GM21619 (cell line): ENCODE measurements around the gene PLSCR4.

Experiments
- ATAC-seq: cut with Tn5 transposase; IDR thresholded peaks from one replicate; pipeline ENCODE4 v1.9.1; 2021; ENCODE audit not compliant: unreplicated experiment

The PLSCR4 gene

DNA sequence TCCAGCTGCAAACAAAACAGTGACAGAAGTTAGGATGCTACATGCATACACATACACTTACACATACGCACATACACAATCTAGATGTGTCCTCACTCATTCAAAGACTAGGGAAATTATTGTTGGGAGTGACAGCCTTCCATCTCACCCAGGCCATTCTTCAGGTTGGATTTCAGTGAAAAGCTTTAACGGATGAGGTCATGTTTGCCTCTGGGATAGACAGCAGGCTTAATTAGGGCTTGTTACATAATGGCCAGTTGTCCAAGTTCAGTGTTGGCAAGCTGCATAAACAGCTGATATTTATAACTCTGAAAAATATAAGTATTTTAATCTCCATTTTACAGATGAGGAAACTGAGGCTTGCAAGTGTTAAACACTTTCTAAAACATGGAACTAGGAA lies 54.1 kb downstream of the PLSCR4 start:
- ATAC-seq: no peak

DNA sequence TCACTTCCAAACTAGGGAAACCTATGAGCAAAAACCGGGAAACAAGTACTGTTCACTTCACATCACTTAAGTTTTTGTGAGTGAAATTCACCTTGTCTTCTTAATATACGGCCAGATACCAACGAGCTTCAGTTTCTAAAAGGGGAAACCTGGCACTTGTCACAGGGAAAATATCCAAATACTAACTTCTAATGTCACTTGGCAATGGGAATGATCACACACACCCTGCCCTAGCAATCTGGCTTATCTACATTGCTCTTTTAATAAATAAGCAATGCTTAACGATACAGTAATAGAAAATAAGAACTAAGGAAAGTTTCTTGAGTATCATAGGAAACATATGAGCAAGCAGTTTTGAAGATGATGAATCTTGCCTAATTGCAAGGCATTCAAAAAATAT lies 55.3 kb downstream of the PLSCR4 start:
- ATAC-seq: no peak

DNA sequence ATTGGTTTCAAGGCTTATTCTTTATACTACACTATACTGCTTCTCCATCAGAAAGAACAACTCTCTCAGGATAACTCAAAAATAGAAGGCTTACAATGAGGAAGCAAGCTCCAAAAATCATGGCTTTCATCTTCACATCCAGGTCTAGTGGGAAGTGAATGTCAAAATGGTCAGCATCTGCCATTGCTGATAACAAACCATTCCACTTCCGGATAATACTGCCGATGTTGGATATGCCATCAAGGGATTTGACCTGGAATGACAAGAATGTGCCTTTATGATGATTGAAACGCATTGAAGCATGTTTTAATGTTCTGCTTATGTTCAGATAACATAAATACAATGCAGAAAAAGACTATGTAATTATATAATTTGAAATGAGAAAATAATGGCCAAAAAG lies 55.9 kb downstream of the PLSCR4 start:
- no peak for ATAC-seq

DNA sequence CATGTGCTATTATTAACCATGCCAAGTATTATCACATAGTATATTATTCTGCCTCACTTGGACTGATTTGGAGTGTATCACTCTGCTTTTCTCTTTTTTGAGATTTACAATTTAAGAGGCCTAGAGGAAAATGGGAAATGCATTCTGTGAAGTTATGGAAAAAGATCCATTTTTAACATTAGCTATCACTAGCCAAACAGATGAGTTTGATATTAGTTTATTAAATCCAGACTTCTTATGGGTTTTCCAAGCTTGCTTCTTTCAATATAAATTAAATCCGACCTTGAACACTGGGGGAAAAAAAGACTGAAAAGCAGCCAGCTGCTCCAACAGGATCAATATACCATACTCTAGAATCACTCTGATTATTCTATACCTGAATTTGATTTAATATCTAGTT lies 59.9 kb downstream of the PLSCR4 start:
- no peak for ATAC-seq

DNA sequence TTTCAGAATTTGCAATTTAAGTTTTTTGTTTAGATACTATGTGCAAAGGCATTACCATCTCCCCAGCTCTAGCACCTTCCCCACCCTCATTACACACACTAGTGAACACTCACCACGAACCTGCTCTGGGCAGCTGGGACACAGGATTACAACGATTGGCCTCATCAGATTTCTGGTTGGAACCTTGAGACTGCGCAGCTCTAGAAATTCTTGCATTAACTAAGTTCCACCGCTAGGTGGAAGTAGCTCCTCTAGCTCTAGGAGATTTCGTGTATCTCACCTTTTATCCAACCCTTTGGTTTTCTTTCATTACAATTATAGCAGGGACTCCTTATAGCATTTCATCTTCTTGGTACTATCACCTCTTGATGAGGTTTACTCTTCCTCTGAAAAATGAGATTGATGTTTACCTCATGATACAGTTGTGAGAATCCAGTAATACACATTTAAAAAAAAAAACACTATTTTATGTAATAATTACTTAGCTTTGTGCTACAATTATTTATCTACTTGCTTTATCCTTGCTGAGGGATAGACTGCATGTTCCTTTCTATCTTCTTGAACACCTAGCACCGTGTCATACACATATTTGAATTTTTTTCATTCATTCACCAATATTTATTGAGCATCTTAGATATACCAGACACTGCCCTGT lies 61.3 kb downstream of the PLSCR4 start:
- ATAC-seq: peak; percentile 94

DNA sequence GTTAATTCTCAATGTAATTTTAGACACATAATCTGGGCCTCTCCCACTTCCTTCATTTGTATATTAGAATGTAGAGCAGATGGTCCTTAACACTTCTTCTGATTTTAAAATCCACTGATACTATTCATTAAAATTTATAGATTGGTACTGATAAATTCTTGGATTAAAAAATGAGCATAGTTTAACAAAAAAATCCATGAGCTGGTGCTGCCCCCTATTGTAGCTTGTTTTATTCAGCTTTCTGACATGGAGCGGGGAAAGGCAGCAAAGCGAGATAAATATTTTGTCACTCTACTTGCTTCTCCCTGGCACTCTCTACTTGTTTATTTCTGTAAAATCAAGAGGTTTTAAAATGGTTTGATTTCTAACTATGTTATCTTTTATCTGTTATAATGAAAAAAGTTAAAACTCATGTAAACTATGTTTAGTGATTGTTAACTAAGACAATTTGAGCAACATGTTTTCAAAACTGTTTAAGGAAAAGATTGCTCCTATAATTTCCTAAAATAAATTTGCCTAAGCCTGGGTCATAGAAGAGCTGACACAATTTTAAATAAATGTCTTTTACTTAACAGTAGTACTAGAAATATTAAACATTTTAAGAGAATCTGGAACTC lies 63.5 kb downstream of the PLSCR4 start:
- no peak for ATAC-seq

DNA sequence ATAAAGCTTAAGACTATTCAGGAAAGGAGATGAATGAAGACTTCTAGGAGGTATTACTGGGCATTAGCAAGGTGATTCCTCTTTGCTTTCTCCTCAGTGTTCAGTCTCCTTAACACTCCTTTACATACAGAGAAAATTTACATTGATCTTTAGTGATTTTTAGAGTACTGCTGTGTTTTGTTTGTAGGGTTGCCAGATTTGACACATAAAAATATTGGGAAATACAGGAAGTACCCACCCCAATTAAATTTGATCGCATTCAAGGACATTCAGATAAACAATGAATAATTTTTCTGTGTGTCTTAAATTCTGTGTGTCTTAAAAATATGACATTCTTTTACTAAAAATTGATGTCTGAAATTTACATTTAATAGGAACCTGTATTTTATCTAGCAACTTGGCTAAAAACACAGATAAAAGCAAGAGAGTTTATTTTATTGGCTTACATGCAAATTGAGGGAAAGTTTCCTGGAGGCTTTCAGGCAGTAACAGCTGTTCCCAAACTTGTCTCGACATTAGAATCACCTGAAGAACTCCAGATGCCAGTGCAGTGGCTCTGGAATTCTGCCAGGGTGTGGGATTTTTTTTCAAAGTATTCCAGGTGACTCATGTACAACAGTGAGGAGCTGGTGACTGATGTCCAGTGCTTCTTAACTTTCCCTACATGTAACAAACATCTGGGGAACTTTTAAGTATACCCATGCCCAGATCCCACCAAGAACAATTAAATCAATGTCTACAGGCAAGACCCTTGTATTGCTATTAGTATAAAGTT lies 66.5 kb downstream of the PLSCR4 start:
- no peak for ATAC-seq

DNA sequence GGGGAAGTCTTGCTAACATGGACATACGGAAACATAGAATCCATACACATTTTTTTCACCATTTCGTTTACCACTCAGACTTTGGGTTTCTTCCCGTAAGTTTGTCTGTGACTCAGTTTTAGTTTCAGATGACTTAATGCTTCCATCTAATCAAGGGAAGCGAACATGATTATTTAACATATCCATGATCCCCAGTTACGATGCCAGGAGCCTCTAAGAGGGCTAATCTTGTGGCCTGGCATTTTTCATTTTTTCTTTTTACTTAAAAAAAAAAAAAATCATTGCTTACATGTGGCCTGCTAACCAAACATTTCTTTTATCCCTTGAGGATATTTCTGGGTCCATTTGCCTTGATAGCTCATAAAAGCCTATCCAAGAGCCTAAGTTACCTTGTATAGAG lies 69.7 kb downstream of the PLSCR4 start:
- no peak for ATAC-seq

DNA sequence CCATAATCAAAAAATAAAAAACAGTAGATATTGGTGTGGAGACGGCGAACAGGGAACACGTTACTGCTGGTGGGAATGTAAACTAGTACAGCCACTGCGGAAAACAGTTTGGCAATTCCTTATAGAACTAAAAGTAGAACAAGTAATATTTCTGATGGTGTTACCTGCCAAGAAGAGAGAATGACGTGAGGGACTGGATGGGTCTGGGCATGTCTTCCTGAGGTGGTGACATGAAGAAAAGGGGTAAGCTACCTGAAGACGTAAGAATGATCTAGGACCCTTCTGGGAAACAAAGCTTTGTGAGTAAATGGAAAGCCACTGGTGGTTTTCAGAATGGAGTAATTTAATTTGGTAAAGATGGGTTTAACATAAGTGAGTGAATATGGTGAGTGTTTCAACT lies 70.5 kb downstream of the PLSCR4 start:
- no peak for ATAC-seq

DNA sequence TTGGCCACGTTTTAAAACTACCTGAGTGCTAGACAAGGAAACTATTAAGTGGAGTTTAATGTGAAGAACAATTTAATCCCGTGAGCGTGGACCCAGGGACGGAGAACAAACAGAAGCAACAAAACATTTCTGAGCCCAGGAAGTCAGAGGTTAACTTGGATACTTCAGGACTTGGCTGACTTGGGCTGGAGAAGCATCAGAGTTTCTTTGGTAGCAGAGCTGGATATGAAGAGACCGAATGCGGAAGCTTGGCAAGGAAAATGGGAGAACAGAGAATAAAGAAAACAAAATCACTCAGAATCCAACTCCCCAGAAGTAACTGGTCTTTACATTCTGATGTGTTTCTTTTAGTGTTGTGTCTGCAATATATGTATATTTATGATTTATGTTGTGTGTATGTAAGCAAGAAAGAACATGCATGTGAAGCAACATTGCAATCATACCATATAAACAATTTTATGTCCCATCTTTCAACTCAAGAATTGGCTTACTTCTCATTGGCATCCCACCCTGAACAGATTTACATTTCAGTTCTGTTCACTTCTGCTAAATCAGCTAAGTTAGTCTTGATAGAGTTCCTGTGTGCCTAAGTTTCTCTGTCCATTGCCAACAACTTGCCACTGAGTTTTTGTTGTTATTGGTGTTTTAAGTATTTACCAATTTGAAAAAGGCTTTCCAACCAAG lies 72.8 kb downstream of the PLSCR4 start:
- no peak for ATAC-seq

DNA sequence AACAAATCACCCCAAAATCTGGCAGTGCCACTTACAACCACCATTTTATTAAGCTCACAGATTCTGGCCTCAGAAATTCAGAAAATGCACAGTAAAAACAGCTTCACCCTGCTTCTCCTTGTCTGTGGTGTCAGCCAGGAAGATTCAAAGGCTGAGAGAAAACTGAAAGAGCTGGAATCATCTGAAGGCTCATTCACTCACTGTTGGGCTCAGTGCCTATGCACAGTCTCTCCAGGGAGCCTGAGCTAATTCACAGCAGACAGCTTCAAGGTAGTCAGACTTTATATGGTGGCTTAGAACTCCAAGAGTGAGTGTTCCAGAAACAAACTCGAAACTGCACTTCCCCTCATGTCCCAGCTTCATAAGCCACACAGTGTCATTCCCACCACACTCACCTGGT lies 73.4 kb downstream of the PLSCR4 start:
- no peak for ATAC-seq

DNA sequence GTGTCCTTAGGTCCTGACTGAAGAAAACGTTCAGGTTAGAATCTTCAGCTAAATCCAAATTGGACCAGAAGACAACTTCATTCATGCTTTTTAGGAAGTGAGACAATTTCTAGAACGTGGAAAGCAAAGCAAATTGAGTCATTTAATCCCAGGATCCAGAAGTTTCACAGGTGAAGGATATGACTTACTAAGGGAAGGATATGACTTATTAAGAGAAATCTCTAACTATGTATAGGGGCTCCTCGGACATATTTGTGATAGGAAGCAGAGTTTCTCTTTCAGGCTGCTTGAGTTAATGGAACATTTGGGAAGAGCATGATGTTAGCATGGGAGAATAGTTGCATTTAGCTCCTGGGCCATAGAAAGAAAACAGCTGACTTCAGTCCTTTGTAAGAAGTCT lies 73.8 kb downstream of the PLSCR4 start:
- ATAC-seq: no peak

DNA sequence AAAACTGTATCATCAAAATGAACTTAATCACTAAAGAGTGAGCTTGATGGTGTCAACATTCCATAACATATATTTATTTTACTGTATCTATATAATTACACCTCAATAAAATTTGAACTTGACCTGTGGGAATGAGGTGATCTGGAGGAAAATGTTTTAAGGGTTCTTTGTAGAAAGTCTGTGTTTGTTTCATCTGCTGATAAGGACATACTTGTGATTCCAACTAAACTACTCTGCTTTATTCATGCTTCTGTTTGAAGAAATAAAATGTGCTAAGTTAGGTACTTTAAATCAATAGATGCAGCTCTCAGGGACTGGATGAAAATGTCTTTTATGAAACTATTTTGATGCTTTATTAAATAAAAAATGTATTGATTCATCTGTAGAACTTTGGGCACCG lies 78.3 kb downstream of the PLSCR4 start:
- ATAC-seq: no peak

DNA sequence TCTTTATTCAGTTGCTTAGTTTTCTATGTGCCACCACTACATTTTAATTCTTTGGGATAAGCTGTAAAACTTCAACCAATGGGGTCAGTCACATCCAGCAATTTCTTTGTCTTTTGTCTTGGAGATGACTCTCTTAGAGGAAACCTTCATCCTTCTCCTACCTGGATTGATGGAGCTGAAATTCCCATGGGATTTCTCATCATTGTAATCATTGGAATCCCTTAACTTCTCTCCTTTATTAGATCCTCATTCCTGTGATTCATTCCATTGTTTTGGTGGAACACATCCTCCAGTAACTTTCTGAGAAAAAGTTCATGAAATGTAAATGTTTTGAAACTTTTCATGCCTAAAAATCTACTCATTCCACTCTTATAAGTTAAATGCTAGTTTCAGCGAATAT lies 80.3 kb downstream of the PLSCR4 start:
- ATAC-seq: no peak

DNA sequence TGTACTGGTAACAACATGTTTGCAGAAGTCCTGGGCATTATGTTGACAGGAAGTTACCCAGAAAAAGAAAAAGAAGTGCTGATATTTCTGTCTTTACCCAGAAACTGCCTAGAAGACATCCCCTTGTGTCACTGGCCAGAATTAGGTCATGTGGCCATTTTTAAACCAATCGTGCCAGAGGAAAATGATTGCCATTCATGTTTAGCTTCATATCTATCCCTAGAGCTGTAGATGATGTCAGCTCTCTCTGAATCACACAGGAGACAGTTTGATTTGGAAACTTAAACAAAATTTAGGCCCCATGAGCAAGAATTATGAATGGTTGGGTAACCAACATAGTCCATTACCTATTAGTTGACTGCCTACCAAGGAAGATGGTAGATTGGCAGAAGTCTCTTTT lies 81.0 kb downstream of the PLSCR4 start:
- no peak for ATAC-seq

DNA sequence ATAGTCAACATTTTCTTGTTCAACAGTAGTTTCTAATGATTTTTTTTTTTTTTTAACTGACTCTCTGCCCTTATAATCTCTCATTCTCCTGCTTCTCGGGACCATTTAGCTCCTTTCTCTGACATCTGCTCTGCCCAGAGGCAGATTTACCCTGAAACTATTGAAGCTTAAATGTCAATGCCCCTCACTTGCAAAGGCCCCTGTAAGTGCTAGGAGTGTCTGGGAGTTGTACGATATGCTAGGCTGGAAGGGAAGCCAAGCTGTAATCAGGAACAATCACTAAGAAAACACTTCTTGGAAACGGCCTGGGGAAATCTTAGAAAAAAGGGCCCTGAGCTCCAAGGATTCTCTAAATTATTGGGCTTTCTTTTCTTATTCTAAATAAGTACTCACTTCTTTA lies 84.1 kb downstream of the PLSCR4 start:
- no peak for ATAC-seq

DNA sequence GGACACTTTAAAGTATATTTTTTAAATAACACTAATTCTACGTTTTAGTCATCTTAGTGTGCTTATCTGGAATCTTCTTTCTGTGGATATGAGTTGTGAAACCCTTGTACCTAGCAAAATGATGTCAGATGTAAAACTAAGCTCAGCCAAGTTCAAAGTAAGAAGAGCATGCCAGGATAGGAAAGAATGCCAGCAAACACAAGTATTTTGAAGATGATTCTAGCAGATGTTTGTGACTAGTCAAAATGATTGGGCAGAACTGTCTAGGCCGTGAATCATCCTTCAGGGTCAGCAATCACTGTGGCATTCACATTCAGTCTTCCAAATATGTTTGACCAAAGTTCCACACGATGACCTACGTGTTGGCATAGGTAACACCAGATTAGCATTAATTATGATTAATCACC lies 84.5 kb downstream of the PLSCR4 start:
- no peak for ATAC-seq

DNA sequence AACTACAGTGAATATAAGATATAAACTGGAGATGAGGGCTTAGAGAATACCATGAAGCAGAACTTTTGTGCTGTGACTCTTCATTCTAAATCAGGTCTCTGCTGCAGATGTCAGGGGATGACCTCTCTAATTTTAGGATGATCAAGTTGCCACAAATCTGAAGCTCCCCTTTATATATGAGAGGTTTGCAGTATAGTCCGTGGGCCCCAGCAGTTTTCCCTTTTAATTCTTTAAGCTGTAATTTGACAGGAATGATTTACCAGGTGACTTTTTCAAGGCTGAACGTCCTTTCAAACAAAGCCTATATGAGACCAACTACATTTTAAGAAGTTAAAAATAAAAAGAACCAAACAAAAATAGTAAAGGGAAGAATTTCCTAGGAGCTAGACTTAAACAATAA lies 85.0 kb downstream of the PLSCR4 start:
- no peak for ATAC-seq

DNA sequence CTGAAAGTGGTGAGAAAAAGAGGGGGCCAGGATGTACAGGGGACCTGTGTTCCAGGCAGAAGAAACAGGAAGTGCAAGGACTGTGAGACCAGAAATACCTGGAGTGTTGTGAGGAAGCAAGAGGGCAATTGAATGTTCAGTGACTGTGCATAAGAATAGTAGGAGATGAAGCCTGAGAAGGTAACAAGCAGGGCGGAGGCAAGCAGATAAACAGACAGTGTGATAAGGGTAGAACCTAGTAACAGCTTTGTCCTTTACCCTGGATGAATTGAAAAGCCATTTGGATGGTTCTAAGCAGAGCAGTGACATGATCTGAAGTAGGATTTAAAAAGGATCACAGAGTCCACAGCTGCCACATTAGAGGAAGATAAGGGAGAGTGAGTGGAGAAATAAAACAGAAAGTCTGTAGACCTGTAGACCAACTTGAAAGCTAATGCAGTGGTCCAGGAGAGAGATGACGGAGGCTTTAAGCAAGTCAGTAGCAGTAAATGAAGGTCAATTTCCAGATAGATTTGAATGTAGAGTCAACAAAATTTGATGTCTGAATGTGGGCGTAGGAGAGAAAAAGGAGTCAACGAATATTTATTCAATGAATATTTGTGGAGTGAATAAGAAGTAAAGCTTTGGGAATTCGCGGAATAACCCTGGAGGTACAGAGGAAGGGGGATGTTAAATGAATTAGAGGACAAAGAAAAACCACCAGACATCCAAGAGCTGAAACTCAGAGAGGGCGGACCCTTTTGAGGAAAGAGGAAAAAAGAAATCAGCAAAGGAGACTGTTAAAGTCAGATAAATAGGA lies 85.7 kb downstream of the PLSCR4 start:
- no peak for ATAC-seq

DNA sequence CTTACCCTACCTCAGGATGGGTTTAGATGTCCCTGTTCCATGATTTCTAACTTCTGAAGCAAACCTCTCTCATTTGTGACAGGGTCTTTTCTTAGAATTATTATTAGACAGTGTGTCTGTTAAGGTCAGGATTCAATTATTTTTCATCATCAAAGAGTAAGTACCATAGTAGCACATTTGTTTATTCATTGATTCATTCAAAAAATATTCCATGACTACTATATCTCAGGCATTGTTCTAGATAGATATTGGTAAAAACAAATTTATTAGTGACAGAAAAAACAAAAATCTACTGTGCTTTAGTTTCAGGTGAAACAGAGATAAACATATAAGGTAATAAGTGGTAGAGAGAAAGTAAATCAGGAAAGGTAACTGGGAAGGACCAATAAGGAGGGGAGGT lies 86.4 kb downstream of the PLSCR4 start:
- no peak for ATAC-seq

DNA sequence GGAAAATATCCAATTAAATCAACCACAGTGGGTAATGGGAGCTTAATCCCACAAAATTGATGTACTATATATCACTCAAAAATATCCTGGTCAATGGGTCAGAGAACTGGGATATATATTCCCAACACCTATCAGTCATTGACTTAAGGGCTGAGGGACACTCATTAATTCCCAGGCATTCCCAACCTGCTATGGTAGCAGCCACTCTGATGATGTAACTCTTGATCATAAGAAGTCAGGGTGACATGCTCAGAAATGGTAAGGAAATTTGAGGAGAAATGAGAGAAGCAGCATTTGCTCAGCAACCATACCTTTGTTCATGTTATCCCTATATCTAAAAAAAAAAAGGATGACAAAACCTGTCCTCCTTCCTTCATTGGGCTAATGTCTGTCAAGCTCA lies 86.8 kb downstream of the PLSCR4 start:
- no peak for ATAC-seq
